Activated CD4-positive, alpha-beta T cell treated with anti-CD3 and anti-CD28 coated beads, Interleukin-2, Interleukin-6, amounts not matched to agents 100 ng/mL and 50 ng/mL, durations not matched to agents 16 hours and 8 hours (primary cell): ENCODE results near the gene MPP3.
"Not testable (repeated sequence)": the region's sequence is repeated elsewhere in the genome, so short reads cannot be mapped to it uniquely, and the experiment has no call there.

ENCODE experiments used
- DNase-seq: peaks from one replicate; pipeline ENCODE4 v3.0.0-alpha.2; 2020

MPP3 gene

DNA sequence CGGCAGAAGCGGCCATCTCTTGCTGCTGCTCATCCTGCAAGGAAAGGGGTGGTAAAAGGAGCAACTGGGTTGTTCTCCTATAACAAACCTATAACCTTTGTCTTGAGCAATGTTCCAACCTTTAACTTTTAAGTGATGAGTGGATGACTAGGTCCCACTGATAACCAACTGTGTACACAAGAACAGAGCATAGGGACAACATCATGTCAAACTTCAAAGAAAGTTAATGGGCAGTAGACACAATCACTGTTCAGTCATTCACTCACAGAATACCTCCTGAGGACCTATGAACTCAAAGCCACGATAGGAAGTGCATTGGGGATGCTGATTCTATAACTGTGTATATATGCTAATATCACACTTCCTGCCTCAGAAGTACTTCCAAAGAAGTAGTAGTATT, 31.1 kb downstream of the MPP3 start:
- no peak for DNase-seq

DNA sequence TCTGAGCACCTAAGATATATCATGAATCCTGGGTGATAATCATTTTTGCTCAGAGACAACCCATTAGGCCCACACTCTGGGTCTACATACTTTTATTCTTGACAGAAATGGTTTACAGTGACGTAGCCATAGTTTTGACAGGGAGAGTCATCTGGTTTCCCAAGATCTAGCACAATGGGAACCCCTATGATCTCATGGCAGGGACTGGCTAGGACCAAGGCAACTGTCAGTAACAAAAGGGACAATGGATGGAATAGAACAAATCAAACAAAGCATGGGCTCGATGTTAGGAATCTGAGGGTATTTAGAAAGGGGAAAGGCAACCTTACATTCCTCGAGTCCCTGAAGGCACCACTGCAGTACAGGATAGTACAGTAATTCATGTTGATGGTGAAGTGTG, 32.2 kb downstream of the MPP3 start:
- DNase-seq, result no peak

- DNase-seq, result no peak
Measured at GRCh38 chr17:43799047-43799446, 33.9 kb downstream of the MPP3 start.

DNA sequence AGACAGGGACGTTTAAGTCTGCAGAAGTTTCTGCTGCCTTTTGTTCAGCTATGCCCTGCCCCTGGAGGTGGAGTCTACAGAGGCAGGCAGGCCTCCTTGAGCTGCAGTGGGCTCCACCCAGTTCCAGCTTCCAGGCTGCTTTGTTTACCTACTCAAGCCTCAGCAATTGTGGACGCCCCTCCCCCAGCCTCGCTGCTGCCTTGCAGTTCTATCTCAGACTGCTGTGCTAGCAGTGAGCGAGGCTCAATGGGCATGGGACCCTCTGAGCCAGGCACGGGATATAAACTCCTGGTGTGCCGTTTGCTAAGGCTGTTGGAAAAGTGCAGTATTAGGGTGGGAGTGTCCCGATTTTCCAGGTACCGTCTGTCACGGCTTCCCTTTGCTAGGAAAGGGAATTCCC, 34.9 kb downstream of the MPP3 start:
- not testable (repeated sequence) for DNase-seq

DNA sequence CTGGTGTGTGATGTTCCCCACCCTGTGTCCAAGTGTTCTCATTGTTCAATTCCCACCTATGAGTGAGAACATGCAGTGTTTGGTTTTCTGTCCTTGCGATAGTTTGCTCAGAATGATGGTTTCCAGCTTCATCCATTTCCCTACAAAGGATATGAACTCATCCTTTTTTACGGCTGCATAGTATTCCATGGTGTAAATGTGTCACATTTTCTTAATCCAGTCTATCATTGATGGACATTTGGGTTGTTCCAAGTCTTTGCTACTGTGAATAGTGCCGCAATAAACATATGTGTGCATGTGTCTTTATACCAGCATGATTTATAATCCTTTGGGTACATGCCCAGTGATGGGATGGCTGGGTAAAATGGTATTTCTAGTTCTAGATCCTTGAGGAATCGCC, 40.3 kb downstream of the MPP3 start:
- DNase-seq, result not testable (repeated sequence)

GRCh38 chr17:43791589-43791988, 41.4 kb downstream of the MPP3 start:
- DNase-seq, result peak; percentile 21

DNA sequence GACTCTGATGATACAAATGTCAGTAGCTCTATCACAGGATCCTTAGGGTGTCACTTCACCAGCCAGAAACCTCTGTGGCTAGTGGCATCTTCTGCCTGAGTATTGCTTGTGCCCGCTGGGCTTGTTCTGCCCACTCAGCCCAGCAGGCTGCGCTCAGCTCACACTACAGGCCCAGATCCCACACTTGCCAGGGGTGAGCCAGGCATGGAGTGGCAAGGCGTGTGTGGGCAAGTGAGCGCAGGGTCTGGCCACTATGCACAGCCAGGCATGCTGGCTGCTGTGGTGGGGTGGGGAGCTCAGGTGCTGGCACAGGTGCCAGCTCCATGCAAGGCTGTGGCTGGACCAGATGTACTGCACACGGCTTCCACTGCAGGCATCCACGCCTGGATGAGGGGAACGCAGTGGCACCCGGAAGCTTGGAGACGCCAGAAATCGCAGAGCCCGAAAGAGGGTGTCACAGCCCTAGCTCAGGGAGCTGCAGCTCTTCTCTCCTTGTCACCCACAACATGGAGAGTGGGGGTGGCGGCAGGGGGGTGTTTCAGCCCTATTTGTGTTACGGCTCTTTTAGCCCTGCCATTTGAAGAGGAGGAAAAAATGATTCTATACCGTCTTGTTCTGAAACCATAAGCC, 42.5 kb downstream of the MPP3 start:
- DNase-seq, result no peak

DNA sequence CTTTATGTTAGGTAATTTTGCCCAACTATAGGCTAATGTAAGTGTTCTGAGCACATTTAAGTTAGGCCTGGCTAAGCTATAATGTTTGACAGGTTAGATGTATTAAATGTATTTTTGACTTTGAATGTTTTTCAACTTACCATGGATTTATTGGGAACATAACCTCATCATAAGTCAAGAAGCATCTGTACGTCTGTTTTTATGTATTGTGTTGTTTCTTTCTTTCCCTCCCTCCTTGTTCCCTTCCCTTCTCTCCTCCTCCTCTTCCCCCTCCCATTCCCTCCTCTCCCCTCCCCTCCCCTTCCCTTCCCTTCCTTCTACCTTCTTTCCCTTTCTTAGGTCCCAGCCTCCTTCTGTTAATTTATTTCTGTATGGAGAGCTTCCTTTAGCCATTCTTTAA, 43.5 kb downstream of the MPP3 start:
- DNase-seq, result no peak

- DNase-seq, result no peak
Measured at GRCh38 chr17:43788540-43788939, 44.4 kb downstream of the MPP3 start.

DNA sequence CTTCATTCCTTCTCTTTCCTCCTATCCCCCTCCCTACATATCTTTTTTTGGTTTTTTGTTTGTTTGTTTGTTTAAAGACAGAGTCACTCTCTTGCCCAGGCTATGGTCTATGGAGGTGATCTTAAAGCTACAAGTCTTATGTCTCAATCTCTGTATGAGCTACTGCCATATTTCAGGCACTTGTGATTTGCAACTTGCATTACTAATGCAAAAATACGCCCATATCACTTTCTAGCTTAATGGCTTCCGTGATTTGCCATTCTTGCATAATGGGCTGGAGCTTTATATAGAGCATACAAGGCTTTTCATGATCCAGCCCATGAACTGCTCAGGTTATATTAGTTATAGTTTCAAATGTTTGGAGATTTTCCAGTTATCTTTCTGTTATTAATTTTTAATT, 45.2 kb downstream of the MPP3 start:
- DNase-seq, result no peak

DNA sequence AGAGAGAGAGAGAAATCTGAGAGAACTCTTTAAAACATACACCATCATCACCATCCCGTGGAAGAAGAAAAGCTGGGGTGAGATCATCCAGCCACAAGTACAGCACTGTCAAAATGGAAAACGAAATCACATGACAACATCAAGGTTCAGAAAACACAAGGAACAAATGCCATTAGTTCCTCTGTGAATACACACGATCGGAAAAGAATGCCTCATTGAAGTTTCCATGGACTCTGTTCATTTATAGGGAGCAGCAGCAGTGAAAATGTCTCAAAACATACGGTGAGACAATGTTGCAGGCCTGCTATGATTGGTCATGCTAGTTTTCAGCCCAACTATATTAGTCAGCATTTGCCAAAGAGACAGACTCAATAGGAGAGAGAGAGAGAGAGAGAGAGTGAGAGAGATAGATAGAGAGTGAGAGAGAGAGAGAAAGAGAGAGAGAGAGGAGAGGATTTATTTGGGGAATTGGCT, 48.3 kb downstream of the MPP3 start:
- peak; percentile 16 for DNase-seq

GRCh38 chr17:43784068-43784467, 48.9 kb downstream of the MPP3 start:
- DNase-seq, result no peak

DNA sequence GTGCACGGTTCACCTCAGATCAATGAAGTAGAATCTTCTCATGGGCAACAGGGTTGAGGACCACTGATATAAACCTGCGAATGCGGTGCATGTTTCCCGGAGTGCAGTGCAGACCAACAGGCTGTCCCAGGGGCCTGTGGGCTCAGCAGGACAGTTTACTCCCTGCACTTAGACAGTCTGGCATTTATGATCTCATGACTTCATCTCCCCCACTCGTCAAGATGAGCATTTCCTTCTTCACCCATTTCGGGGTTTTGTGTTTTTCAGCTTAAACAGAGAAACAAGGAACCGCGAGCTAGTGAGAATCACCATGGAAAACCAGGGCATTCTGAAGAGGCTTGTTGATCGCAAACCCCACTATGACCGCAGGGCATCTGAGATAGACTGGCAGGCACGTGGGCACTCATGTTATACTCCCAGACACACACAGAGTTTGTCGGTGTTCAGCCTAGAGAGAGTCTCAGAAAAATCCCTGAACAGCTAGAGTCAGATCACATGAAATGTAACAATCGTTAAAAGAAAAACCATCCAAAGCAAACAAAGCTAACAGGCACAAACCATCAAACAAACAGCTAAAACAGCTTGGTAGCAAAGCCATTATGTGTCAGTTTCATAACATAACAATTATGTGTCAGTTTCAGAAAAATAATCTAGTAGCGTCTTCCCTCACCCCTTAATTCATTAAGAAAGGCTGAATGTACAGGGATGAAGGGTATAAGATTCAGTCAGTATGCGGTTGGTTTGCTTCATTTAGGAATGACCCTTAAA, 49.8 kb downstream of the MPP3 start:
- no peak for DNase-seq

DNA sequence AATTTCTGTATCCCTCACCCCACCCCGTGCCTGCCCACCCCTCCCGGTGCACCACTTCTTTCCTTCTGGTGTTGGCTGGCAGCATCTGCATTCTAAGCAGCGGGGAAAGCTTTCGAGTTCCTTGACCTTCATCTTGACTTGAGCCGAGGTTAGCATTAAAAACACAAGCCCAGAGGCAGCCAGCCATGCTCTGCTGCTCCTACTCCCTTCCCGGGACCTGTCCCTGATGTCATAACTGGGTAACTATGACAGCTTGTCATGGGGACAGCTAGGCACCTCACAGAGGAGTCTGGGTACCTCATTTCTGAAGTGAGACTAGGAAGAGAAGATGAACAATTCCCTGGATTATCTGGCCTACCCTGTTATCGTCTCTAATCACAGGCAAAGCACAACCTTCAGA, 52.8 kb downstream of the MPP3 start, which contains the start of gene CFAP97D1:
TSS of gene CFAP97D1 (plus strand) at position 301 of the 400 bp plus-strand sequence. CDS start at position 329, 28 bp downstream.
- DNase-seq, result no peak

DNA sequence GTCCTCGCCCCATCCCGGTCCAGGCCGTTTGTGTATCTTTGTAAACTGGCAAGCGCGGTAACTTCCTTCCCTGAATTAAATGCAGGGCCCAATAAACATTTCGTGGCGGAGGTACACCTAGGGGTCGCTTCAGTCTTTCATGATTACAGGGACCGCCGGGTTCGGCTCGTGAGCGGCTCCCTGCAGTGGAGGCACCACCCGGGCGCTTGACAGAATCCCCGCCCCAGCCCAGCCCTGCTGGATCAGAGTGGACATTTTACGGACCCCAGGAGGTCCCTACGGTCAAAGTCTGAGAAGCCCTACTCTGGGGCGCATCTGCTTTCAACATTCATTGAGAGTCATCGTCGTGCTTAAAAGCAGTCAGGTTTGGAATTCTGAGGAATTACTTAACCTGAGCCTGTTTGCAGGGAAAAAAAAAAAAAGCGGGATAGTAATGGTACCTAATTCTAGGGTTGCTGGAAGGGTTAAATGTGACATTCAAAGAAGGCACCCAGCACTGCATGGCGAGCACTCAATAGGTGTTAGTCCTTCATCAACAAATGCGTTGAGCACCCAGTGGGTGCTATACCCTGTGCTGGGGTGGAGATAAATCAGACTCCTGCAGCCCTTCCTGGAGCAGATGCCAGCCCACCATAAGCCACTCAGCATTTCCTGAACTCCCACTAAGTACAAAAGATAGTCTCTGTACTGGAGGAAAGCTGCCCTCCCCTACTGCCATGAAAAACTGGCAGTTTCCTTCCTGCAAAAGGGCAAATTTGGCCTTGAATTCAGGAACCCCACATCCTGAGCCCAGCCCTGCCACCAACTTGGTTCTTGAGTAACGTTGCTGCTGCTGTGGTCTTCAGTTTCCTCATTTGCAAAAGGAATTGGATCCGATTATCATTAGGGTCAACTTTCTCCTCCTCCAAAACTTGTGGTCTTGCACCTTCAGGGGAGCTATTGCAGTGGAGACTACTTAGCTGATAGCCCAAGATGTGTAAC, 53.5 kb downstream of the MPP3 start:
- no peak for DNase-seq

DNA sequence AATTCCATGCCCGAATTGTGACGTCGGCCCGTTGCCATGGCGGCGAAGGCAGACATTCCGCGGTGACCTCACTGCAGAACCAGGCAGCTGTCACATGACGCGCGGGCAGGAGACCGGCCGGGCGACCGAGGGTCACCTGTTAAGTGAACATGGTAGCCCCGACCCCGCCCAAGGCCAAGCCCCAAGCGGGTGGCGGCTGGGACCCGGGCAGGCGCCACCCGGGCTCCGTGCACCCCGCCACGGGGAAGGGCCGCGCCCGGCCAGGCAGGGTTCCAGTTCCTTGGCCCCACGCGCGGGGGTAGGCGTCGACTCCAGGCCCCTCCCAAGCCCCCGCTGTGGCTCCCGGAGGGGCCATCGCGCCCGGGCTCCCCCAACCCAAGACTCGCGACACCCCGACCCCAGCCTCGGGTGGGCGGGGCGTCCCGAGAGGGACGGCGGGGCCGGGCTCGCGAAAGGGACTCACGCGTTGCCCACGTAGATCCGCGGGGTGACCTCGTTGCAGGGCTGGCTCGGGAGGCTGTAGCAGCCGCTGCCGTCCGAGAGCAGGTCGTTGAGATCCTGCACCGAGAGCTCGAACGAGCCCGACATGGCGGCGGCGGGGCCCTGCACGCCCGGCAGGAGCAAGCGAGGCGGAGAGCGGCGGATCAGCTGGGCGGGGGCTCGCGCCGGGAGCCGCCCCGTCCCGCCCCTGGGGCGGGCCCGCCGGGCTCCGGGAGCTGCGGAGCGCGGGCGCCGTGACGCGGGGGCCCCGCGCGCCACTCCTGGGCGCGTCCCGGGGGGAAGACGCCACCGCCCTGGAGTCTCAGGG, 54.4 kb downstream of the MPP3 start, which contains the start of gene DUSP3:
TSS of gene DUSP3 (minus strand) at position 641 of the 808 bp plus-strand sequence. CDS start at position 588, 53 bp downstream.
- DNase-seq, result peak; percentile 78

DNA sequence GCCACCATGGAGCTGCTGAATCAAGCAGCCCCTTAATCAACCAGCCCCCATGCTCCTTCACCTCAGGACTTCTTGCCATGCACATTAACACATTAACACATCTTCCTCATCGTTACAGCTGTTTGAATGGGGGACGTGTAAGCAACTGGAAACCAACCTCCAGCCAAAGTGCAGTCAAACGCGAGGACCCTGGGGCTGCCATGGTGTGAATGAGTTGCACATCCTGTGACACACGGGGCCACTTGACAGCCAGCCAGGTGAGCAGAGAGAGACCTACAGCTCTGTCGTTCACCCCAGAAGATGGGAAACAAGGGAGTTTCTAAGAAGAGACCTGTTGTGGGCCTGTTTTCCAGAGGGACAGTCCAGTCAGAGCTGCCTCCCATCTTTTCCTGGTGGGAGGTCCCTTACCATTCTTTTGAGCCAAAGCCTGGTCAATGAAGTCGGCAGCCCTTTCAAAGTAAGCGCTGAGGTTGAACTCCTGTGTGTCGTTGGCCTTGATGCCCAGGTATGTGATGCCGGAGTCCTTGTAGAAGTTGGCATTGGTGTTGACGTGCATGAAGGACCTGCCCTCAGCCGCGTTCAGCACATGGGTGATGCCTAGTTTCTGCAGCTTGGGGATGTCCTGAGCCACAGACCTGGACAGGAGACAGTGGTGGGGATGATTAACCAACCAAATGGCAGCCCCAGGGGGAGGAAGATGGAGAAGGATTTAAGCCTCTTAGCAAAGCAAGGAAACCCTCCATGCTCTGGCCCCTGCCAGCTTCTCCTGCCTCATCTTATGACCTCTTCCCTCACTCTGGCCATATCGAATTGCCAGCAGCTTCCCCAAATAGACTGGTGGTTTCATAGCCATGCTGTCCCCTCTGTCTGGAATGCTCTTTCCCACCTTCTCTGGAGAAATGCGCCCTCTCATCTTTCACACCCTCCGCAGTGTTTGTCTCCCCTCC, 58.4 kb downstream of the MPP3 start:
- DNase-seq, result no peak

DNA sequence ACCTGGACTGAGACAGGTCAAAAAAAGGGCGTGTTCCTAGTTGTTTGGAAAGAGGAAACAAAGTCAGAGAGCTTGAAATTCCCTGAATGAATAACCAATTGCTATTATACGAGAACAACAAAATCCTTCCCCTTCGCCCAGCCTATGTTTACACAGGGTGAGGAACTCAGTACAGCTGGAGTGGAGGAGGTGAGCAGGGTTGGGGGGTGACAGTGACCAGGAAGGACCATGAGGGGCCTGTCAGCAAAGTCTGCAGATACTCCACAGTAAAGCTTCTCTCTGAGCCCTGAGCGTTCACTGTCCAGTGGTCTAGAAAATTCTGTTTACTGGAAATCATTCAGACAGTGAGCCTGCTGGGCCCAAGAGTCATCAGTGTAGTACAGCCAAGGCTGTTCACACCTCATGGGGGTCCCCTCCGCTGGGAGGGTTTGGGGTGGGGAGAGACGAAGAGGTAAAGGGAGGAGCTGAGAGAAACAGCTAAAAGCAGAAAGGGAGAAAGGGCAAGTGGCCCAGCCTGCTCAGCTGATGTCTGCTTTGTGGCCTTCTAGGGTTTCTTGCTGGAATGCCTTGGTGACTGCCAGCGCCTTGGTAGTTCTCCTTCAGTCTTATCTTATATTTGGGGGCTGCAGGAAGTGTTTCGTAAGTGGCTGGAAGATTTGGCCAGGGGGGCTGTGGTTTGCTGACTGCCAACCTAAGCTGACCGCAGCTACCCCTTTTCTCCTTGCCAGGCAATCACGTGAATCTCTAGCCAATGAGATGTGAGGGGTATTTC, 59.9 kb downstream of the MPP3 start:
- no peak for DNase-seq

GRCh38 chr17:43771463-43771862, 61.5 kb downstream of the MPP3 start:
- no peak for DNase-seq

GRCh38 chr17:43770957-43771356, 62.0 kb downstream of the MPP3 start:
- no peak for DNase-seq
